IPS DF 4.7 (cell line): ENCODE data around the gene BSN.

Experiments
- DNase-seq: peaks from one replicate; pipeline ENCODE4 v3.0.0-alpha.2; 2013; ENCODE audit warnings: low spot score; ENCODE audit errors: extremely low read depth

Gene BSN

GRCh38 chr3:49593041-49593440 lies 38.8 kb downstream of the BSN start:
- no peak for DNase-seq

- no peak for DNase-seq
Measured at GRCh38 chr3:49600781-49601180, 46.5 kb downstream of the BSN start.

GRCh38 chr3:49601358-49602048 lies 47.2 kb downstream of the BSN start:
- no peak for DNase-seq

- no peak for DNase-seq
Measured at GRCh38 chr3:49602049-49602554, 47.8 kb downstream of the BSN start.

- no peak for DNase-seq
Measured at GRCh38 chr3:49602877-49603411, 48.7 kb downstream of the BSN start.

GRCh38 chr3:49606427-49606826 lies 52.1 kb downstream of the BSN start:
- DNase-seq = no peak

- DNase-seq = no peak
Measured at GRCh38 chr3:49607105-49607591, 52.9 kb downstream of the BSN start.

- DNase-seq = no peak
Measured at GRCh38 chr3:49607796-49608195, 53.5 kb downstream of the BSN start.

GRCh38 chr3:49609314-49609713 lies 55.0 kb downstream of the BSN start:
- no peak for DNase-seq

- no peak for DNase-seq
Measured at GRCh38 chr3:49609815-49610214, 55.5 kb downstream of the BSN start.

GRCh38 chr3:49610666-49611280 lies 56.5 kb downstream of the BSN start:
- no peak for DNase-seq

- DNase-seq = no peak
Measured at GRCh38 chr3:49611291-49611690, 57.0 kb downstream of the BSN start.

GRCh38 chr3:49611719-49612118 lies 57.4 kb downstream of the BSN start:
- no peak for DNase-seq

GRCh38 chr3:49614936-49615335 lies 60.7 kb downstream of the BSN start:
- DNase-seq = no peak

- no peak for DNase-seq
Measured at GRCh38 chr3:49616061-49616460, 61.8 kb downstream of the BSN start.

GRCh38 chr3:49616491-49616941 lies 62.2 kb downstream of the BSN start:
- no peak for DNase-seq

- DNase-seq = no peak
Measured at GRCh38 chr3:49617390-49618013, 63.2 kb downstream of the BSN start.

- DNase-seq = no peak
Measured at GRCh38 chr3:49618412-49618811, 64.1 kb downstream of the BSN start.

GRCh38 chr3:49619649-49620048 lies 65.4 kb downstream of the BSN start:
- DNase-seq = no peak

- DNase-seq = no peak
Measured at GRCh38 chr3:49620728-49621127, 66.5 kb downstream of the BSN start.

- DNase-seq = no peak
Measured at GRCh38 chr3:49623071-49623470, 68.8 kb downstream of the BSN start.

GRCh38 chr3:49625071-49625470 lies 70.8 kb downstream of the BSN start:
- no peak for DNase-seq
